ENCODE data around the gene TLR4. TPM values are rescaled to one million over a fixed set of nuclear protein-coding genes. Genes with fewer than 3 reads are reported as not detected.

The TLR4 gene
- total RNA-seq, 4 donors from 2014 or later = 14.0 to 33.1 (median 21.9) TPM

GRCh38 chr9:117682955-117683710 lies 21.1 kb upstream of the TLR4 start:
- Histone ChIP-seq H3K27me3 (no peaks in the 10 kb centered on the region), H3K36me3 (no peaks in the 10 kb centered on the region), H3K4me3 (no peak overlapping the region), H3K27ac (no peak overlapping the region), H3K4me1 (peaks cover 0 to 6% (median 0%) of the 10 kb centered on the region in 4 donors), H3K9me3 (no peaks in the 10 kb centered on the region)
- DNase-seq (ENCODE audit: low spot score in 2 of 2) = no peak
- WGBS, 2 donors = 55 to 60% methylated on average over 3 of the region's 3 CpGs
- no peak for TF ChIP-seq EP300 (IDR thresholded peaks at IDR 0.05)
- TF ChIP-seq CTCF (IDR thresholded peaks at IDR 0.05) = no peak
- TF ChIP-seq POLR2A (IDR thresholded peaks at IDR 0.05) = no peak

- Histone ChIP-seq H3K36me3 (no peaks in the 10 kb centered on the region), H3K4me3 (no peak overlapping the region), H3K9me3 (no peaks in the 10 kb centered on the region), H3K4me1 (no peaks in the 10 kb centered on the region), H3K27me3 (no peaks in the 10 kb centered on the region), H3K27ac (no peak overlapping the region)
- TF ChIP-seq EP300 (IDR thresholded peaks at IDR 0.05) (no peak), POLR2A (IDR thresholded peaks at IDR 0.05) (no peak), CTCF (IDR thresholded peaks at IDR 0.05) (no peak)
- 74 to 76% methylated on average over 2 of the region's 2 CpGs for WGBS, 2 donors
- no peak for DNase-seq (ENCODE audit: low spot score in 2 of 2)
Measured at GRCh38 chr9:117687532-117687931, 16.7 kb upstream of the TLR4 start.

GRCh38 chr9:117691367-117691766 lies 12.8 kb upstream of the TLR4 start:
- no peaks in the 10 kb centered on the region for H3K9me3 ChIP-seq
- no peak overlapping the region for H3K4me3 ChIP-seq
- no peak for DNase-seq (ENCODE audit: low spot score in 2 of 2)
- TF ChIP-seq POLR2A (IDR thresholded peaks at IDR 0.05) (no peak), EP300 (IDR thresholded peaks at IDR 0.05) (no peak), CTCF (IDR thresholded peaks at IDR 0.05) (no peak)
- no peaks in the 10 kb centered on the region for H3K36me3 ChIP-seq
- H3K27ac ChIP-seq = no peak overlapping the region
- no peaks in the 10 kb centered on the region for H3K4me1 ChIP-seq
- no peaks in the 10 kb centered on the region for H3K27me3 ChIP-seq

- TF ChIP-seq EP300 (IDR thresholded peaks at IDR 0.05) = no peak
- no peak for TF ChIP-seq POLR2A (IDR thresholded peaks at IDR 0.05)
- no peak for TF ChIP-seq CTCF (IDR thresholded peaks at IDR 0.05)
- H3K4me1 ChIP-seq = no peaks in the 10 kb centered on the region
- no peak overlapping the region for H3K4me3 ChIP-seq
- no peak for DNase-seq (ENCODE audit: low spot score in 2 of 2)
- H3K36me3 ChIP-seq = no peaks in the 10 kb centered on the region
- H3K27ac ChIP-seq = no peak overlapping the region
- H3K9me3 ChIP-seq = no peaks in the 10 kb centered on the region
- 68 to 97% methylated on average over 2 of the region's 2 CpGs for WGBS, 2 donors
- H3K27me3 ChIP-seq = no peaks in the 10 kb centered on the region
Measured at GRCh38 chr9:117696154-117696553, 8.0 kb upstream of the TLR4 start.

- TF ChIP-seq POLR2A (IDR thresholded peaks at IDR 0.05) (no peak), EP300 (IDR thresholded peaks at IDR 0.05) (no peak), CTCF (IDR thresholded peaks at IDR 0.05) (no peak)
- 86 to 93% methylated on average over 1 of the region's 1 CpG for WGBS, 2 donors
Measured at GRCh38 chr9:117697046-117697445, 7.2 kb upstream of the TLR4 start.

More at GRCh38 chr9:117697046-117697445, 7.2 kb upstream of the TLR4 start:
- Histone ChIP-seq H3K27me3 (no peaks in the 10 kb centered on the region), H3K4me3 (no peak overlapping the region), H3K4me1 (no peaks in the 10 kb centered on the region), H3K27ac (no peak overlapping the region), H3K9me3 (no peaks in the 10 kb centered on the region), H3K36me3 (no peaks in the 10 kb centered on the region)
- DNase-seq (ENCODE audit: low spot score in 2 of 2) = no peak

Data from tibial nerve (tissue), 4 donors.